GM12873 (cell line): ENCODE results near the gene SLC25A41.

Experiments
- CTCF ChIP-seq: IDR thresholded peaks from 2 replicates; pipeline ENCODE4 v1.5.1; 2012; ENCODE audit warnings: low read depth, mild to moderate bottlenecking, moderate library complexity, low read length, control low read depth; ENCODE audit not compliant: insufficient read depth; ENCODE audit errors: missing control alignments

SLC25A41 gene

DNA sequence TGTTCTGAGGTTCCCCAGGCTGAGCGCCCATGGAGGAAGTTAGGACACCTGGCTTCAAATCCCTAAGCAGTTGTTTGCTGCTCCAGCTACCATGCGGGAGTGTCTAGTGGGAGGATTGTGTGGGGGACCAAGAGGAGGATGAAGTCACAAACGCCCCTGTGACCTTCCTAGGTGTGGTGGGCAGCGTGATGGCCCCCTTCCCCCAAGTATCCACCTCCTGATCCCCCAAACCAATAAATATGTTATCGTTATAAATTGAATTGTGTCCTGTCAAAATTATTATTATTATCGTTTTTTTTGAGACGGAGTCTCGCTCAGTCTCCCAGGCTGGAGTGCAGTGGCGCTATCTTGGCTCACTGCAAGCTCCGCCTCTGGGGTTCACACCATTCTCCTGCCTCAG is at the start of gene SLC25A41:
SLC25A41 (minus strand) TSS at position 101 of the 400 bp plus-strand sequence; CDS start at position 31, 70 bp downstream.
- TF ChIP-seq CTCF, result no peak

- no peak for TF ChIP-seq CTCF
Observed at GRCh38 chr19:6483235-6483634, 49.7 kb upstream of the SLC25A41 start.

GRCh38 chr19:6482343-6482686 is 48.8 kb upstream of the SLC25A41 start:
- no peak for TF ChIP-seq CTCF

- TF ChIP-seq CTCF, result peak; percentile 57
Observed at GRCh38 chr19:6481541-6482342, 48.2 kb upstream of the SLC25A41 start, which contains the start of gene DENND1C. DENND1C (minus strand) TSS chr19:6481787; CDS start chr19:6481695, 92 bp downstream.

DNA sequence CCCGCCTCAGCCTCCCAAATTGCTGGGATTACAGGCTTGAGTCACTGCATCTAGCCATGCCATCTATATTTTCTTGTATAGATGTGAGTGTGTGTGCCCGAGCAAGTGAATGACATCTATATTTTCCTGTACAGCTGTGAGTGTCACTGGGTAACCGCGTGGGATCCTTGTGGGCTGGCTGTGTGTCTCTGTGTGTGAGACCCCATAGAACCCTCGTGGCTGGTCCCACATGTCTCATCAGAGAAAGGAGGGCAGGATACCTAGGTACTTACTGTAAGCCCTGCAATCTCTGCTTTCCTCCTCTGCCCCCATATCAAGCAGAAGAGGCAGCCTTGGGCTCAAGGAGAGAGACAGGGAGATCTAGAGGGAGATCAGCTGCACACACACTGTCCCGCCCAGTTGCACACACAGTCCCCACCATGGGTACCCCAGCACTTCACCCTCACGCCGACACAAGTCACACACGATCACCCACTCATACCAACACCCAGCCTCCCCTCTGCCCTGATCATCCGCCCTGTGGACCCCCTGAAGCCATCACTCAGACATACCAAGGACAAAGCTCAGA is 47.4 kb upstream of the SLC25A41 start:
- no peak for TF ChIP-seq CTCF

- no peak for TF ChIP-seq CTCF
Observed at GRCh38 chr19:6479836-6480398, 46.4 kb upstream of the SLC25A41 start.

DNA sequence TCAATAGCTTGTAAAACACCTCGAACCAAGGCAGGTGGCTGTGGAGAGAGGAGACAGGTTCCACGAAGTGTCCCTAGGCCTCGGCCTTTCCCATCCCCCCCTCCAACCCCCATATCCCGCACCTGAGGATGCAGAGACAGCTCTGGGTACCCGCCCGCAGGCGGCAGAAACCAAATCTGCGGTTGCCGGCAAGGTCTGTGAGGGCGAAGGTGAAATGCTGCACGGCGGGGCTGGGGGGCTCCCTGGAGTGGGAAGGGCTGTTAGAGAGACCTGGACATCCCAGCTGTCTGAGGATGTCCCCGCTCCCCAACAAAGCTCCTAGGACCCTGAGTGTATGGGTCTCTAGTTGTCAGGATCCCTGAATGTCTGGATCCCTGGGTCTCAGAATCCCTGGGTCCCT is 45.3 kb upstream of the SLC25A41 start:
- TF ChIP-seq CTCF, result no peak
